Stimulated activated CD4-positive, alpha-beta T cell treated with anti-CD3 and anti-CD28 coated beads, Interleukin-4, amount 100 ng/mL, for 4 hours (primary cell): ENCODE results near the gene DDX3Y.
A peak's percentile ranks its signal among the peaks of the same experiment; 100 is the strongest.

Experiments
- DNase-seq, 2 experiments: peaks; one replicate each; pipeline ENCODE4 v3.0.0-alpha.2; 2020

DDX3Y gene

GRCh38 chrY:12904618-12905516, at the start of gene DDX3Y:
DDX3Y (plus strand) TSS chrY:12904868; CDS start chrY:12904937, 69 bp downstream.
- peak; percentile 63 to 87 for DNase-seq

- DNase-seq, result no peak
These were observed 48.8 kb upstream of the DDX3Y start for GRCh38 chrY:12855791-12856275.

GRCh38 chrY:12867960-12868359, 36.7 kb upstream of the DDX3Y start:
- DNase-seq, result no peak

- no peak for DNase-seq
These were observed 7.7 kb upstream of the DDX3Y start for GRCh38 chrY:12896973-12897372.

GRCh38 chrY:12898604-12899003, 6.1 kb upstream of the DDX3Y start:
- no peak for DNase-seq

GRCh38 chrY:12905517-12905872, 827 bp downstream of the DDX3Y start:
- peak; percentile 50 to 72 for DNase-seq

GRCh38 chrY:12905895-12906294, 1.2 kb downstream of the DDX3Y start:
- no peak for DNase-seq

- DNase-seq, result no peak
These were observed 8.9 kb downstream of the DDX3Y start for GRCh38 chrY:12913541-12913940.

- no peak for DNase-seq
These were observed 23.4 kb downstream of the DDX3Y start for GRCh38 chrY:12928043-12928442.

- no peak for DNase-seq
These were observed 37.3 kb downstream of the DDX3Y start for GRCh38 chrY:12941725-12942687.
